ENCODE data around the gene ERFL.

Gene ERFL

DNA sequence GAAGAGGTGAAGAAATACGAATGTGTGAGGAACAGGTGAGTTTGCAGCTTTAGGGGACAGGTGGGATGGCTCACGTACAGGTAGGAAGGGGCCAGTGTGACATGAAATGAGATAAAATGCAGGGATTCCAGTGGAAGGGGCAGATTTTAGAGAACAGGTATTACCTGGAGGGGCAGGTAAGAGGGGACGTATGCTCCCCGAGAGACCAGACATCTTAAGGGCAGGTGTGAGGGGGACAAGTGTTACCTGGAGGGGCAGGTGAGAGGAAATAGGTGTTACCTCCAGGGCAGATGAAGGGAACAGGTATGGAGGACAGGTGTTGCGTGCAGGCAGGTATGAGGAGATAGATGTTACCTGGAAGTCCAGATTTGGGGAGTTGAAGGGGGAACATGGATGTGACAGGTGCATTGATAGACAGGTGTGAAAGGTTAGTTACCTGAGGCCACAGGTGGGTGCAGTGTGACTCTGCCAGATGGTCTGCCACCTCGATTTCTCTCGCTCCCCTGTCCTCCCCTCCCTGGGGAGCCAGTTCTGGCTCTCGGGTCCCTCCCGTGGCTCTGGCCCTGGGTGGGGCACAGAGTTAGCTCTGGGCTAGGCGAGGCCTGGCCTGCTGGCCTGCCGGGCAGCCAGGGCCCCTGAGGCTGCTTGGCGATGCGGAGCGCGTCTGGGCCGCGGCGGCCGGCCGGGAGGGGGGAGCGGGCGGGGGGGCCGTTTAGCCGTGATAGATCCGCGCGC, 2.1 kb downstream of the ERFL start:
- TF ChIP-seq, protein P1, sequence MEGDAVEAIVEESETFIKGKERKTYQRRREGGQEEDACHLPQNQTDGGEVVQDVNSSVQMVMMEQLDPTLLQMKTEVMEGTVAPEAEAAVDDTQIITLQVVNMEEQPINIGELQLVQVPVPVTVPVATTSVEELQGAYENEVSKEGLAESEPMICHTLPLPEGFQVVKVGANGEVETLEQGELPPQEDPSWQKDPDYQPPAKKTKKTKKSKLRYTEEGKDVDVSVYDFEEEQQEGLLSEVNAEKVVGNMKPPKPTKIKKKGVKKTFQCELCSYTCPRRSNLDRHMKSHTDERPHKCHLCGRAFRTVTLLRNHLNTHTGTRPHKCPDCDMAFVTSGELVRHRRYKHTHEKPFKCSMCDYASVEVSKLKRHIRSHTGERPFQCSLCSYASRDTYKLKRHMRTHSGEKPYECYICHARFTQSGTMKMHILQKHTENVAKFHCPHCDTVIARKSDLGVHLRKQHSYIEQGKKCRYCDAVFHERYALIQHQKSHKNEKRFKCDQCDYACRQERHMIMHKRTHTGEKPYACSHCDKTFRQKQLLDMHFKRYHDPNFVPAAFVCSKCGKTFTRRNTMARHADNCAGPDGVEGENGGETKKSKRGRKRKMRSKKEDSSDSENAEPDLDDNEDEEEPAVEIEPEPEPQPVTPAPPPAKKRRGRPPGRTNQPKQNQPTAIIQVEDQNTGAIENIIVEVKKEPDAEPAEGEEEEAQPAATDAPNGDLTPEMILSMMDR (IDR thresholded peaks at IDR 0.05; ENCODE audit: borderline replicate concordance, insufficient read depth, low read depth, low read length): no peak
- H3K4me3 ChIP-seq (ENCODE audit: low read depth, low read length): no peak overlapping the region

DNA sequence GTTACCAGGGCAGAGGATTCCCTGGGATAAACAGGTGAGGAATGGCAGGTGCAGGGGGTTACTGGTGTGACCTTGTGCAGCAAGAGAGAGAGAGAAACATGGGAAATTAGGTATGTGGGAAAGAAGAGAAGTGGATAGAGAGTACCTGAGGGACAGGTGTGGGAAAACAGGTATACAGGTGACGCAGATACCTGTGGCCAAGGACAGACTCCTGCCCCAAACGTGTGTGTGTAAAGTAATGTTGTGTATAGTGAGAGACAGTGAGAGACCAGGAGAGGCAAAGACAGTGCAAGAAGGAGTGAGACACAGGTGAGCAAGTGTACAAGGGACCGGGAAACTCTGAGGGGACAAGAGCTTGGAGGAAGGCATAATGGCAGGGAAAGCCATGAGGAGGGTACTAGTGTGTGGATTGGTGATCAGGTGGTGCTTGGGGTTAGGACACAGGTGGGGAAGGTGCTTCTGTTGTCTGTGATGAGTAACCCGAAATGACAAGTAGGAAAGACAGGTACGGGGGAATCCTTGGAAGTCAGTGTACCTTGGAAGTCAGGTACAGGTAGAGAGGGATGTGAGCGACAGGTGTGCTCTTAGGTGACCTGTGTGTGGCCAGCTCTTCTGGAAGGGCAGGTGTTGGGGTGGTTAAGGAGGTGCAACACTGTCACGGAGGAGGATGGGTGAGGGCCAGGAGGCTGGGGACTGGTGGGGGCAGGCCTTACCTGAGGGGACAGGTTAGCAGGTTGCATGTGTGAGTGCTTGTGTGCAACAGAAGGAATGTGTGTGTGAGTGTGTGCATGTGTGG, 2.8 kb downstream of the ERFL start:
- no peak overlapping the region for H3K4me3 ChIP-seq (ENCODE audit: low read depth, low read length)
- TF ChIP-seq, protein P1 (IDR thresholded peaks at IDR 0.05; ENCODE audit: borderline replicate concordance, insufficient read depth, low read depth, low read length): no peak

DNA sequence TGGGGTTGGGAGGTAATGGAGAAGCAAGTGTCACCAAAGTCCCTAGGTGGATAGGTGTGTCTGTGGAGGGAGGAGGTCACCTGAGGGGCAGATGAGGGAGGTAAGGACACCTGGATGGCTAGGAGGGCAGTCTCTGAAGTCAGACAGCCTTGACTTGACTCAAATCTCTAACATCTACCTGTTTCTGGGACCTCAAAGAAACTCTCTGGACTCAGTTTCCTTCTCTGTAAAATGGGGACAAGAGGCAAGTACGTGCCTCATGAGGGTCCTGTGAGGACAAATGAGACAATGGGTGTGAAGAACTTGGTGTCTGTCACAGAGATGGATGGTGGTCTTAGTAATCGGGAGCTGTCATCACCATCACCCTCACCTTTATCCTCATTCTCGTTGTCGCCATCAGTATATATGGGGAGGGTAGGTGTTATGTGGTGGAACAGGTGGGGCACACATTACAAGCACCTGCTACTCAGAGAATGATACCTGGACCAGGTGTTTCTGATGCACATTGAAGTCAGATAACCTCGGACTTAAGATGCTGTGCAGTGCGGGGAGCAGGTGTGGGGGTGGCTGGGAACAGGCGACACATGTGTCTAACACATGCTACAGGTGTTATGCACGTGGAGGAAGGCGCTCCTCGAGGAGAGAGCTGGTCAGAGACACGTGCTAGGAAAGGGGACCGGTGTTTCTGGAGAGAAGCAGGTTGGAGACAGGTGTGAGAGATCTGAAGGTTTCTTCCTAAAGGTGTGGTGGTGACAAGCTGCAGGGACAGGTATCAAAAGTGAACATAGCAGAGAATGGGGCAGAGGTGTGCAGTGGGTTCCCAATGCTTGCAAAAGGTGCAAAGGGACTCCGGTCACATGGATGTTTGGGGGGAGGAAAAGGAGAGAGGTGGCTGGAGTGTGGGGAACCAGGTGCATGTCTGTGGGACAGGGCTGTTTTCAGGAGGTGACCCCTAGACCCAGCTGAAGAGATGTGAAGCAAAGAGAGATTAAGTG, 3.8 kb downstream of the ERFL start:
- no peak overlapping the region for H3K4me3 ChIP-seq (ENCODE audit: low read depth, low read length)
- TF ChIP-seq, protein P1 (IDR thresholded peaks at IDR 0.05; ENCODE audit: borderline replicate concordance, insufficient read depth, low read depth, low read length): no peak

DNA sequence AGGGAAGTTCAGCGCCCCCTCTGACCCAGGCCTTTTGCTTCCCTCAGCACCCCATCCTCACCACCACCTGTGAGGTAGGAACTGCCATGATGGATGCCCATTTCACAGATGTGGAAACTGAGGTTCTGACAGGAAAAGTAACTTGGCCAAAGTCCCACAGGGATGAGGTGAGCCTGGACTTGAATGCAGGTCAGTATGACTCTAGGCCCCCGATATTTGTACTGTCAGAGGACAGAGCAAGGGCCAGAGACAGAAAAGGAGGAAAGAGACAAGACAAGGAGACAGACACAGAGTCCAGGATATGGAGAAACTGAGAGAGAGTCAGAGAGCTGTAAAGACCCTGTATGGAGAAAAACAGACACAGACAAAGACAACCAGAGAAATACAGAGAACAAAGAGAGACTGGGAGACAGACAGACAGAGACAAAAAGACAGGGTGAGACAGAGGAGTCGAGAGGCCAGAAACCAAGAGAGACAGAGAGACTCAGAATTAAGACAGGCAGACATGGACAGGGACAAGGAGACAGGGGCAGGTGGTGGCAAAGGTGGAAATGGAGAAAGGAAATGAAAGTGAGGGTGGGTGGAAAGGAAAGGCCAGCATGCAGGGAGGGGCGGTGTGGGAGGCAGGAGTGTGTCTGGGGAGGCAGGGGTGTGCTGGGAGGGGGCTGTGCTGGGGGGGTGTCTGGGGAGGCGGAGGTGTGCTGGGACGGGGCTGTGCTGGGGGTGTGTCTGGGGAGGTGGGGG, 5.0 kb downstream of the ERFL start:
- TF ChIP-seq, protein P1 (IDR thresholded peaks at IDR 0.05; ENCODE audit: borderline replicate concordance, insufficient read depth, low read depth, low read length): no peak
- H3K4me3 ChIP-seq (ENCODE audit: low read depth, low read length): no peak overlapping the region

DNA sequence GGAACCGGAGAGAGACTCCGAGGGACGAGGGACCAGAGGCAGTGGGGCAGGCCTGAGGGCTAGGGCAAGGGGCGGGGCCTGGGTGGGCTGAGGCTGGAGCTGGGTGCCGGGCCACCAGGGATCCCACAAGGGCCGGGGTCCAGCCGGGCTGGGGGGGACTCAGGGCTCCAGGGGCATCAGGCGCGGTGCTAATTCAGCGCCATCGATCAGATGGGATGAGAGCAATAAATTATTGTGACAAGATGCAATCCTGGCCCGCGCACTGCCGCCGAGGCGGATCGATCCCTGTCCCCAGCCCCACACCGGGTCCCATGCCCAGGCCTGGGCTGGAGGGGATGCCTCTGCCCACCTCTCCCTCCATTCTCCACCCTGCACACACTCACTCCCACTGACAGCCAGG, 5.7 kb downstream of the ERFL start:
- H3K4me3 ChIP-seq (ENCODE audit: low read depth, low read length): no peak overlapping the region
- TF ChIP-seq, protein P1 (IDR thresholded peaks at IDR 0.05; ENCODE audit: borderline replicate concordance, insufficient read depth, low read depth, low read length): no peak

Measured in GM12875 (cell line).